PFSK-1 (cell line): ENCODE measurements around the gene L3MBTL4.

Source experiments
- FOXP2 ChIP-seq: optimal IDR thresholded peaks from 2 replicates; pipeline ENCODE3; 2011; ENCODE audit warnings: borderline replicate concordance, control low read depth, inconsistent platforms; ENCODE audit not compliant: insufficient read depth; ENCODE audit errors: extremely low read length, extremely low read depth
- POLR2AphosphoS5 ChIP-seq: IDR thresholded peaks from 2 replicates; pipeline ENCODE4 v1.6.1; 2012; ENCODE audit warnings: low read depth, mild to moderate bottlenecking, control low read depth, low read length, moderate library complexity
- REST ChIP-seq, 2 experiments: IDR thresholded peaks; 2 replicates each; pipeline versions ENCODE4 v1.6.1 to v1.8.0; 2011 to 2012; ENCODE audit warnings: low read depth in 2 of 2, low read length in 2 of 2, control low read depth in 1 of 2, inconsistent platforms in 1 of 2, mild to moderate bottlenecking in 1 of 2, moderate library complexity in 1 of 2; ENCODE audit not compliant: insufficient read depth in 1 of 2
- SIN3A ChIP-seq: IDR thresholded peaks from 2 replicates; pipeline ENCODE4 v1.6.1; 2012; ENCODE audit warnings: mild to moderate bottlenecking, low read length, moderate library complexity, borderline replicate concordance; ENCODE audit not compliant: insufficient read depth
- TAF1 ChIP-seq: IDR thresholded peaks from 2 replicates; pipeline ENCODE4 v1.6.1; 2012; ENCODE audit warnings: low read length, control low read depth, borderline replicate concordance; ENCODE audit not compliant: insufficient read depth

Gene L3MBTL4

DNA sequence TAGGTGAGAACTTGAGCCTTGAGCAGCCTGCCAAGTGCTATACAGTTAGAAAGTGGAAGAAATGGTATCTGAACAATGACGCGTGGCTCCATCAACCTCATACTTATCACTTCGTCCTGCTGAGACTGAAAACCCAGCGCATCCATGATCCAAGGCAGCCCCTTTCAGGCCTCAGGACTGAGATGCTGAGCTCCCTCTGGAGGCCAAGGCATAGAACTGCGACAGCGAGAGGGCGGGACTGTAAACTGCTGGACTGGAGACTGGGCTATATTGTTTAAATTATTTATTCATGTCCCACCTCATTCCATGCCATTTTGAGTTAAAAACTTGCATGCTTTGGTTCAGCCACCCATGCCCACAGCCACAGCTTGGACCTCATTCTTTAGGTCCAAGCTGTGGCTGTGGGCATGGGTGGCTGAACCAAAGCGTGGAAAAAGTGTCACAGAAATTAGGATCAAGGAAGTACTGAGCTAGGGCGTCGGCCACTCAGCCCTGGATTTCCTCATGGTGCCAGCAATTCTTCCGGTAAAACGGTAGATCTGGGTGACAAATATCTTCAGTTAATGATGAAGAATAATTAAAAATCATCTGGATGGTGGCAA is 195.5 kb downstream of the L3MBTL4 start:
- no peak for TF ChIP-seq FOXP2
- TF ChIP-seq TAF1, result no peak
- no peak for TF ChIP-seq SIN3A
- TF ChIP-seq POLR2AphosphoS5, result no peak
- TF ChIP-seq REST (IDR thresholded peaks at IDR 0.05; ENCODE audit: insufficient read depth in 1 of 2, low read depth in 2 of 2, low read length in 2 of 2), result no peak

DNA sequence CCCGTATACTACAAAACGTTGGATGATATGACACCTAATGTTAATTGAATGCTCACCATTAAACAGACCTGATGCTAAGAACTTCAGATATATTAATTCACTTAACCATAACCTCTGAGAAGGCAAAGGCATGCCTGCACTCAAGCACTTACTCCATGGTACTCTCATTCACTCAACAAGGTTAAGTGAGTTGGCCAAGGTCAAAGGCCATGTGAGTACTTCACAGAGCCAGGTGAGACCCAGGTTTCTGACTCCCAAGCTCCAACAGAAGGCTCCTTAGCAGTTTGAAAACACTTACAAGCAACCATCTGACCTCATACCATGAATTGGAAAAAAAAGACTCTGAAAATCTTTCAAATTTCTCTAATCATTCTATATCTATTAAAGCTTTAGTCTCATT is 198.8 kb downstream of the L3MBTL4 start:
- no peak for TF ChIP-seq TAF1
- no peak for TF ChIP-seq REST (IDR thresholded peaks at IDR 0.05; ENCODE audit: insufficient read depth in 1 of 2, low read depth in 2 of 2, low read length in 2 of 2)
- TF ChIP-seq POLR2AphosphoS5, result no peak
- no peak for TF ChIP-seq SIN3A
- TF ChIP-seq FOXP2, result no peak

DNA sequence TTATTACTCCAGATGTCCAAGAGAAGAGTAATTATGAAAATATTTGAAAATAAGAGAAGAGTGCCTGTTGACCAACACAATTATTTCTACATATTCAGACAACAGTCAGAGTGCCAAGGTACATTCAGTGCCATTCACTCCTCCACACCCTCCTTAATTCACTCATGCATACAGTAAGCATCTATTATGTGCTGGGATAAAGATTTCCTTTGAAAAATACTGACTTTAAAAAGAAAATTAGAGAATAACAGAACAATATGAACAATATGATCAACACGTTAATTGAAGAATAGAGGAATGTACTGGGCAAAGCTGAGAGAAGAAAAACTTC is 203.6 kb downstream of the L3MBTL4 start:
- no peak for TF ChIP-seq FOXP2

DNA sequence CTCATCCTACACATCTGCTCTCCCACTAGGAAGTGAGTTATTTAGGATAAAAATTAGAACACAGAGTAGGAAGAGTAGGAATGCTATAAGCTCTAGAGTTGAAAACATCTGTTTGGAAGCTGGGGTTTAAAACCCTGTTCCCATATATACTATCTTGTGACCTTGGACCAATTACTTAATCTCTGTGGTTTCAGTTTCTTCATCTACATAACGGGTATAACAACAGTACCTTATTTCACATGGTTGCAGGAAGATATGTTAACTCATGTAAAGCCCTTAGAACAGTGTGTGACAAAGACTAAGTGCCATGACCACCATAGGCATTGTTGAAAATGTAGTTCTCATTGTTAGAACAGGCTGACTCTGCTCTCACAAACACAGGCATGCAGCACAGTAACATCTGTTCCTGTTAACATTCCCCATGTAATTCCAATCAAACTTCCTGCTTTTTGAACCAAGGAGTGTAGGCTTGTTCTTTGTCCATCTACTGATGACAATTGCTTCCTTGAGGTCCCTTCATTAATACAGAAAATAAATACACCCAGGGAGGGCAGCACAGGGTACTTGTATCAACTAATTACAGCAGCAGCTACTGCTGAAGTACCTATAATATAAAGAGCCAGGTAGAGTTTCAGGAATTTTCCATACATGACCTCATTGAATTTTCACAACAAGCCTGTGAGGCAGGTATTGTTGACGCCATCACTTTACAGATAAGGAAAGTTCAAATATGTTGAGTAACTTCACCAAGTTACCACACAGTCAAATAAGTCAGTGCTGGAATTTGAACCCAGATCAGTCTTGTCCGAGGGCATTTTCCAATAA is 204.2 kb downstream of the L3MBTL4 start:
- TF ChIP-seq TAF1, result no peak
- no peak for TF ChIP-seq SIN3A
- TF ChIP-seq FOXP2, result no peak
- TF ChIP-seq POLR2AphosphoS5, result no peak
- TF ChIP-seq REST (IDR thresholded peaks at IDR 0.05; ENCODE audit: insufficient read depth in 1 of 2, low read depth in 2 of 2, low read length in 2 of 2), result no peak

DNA sequence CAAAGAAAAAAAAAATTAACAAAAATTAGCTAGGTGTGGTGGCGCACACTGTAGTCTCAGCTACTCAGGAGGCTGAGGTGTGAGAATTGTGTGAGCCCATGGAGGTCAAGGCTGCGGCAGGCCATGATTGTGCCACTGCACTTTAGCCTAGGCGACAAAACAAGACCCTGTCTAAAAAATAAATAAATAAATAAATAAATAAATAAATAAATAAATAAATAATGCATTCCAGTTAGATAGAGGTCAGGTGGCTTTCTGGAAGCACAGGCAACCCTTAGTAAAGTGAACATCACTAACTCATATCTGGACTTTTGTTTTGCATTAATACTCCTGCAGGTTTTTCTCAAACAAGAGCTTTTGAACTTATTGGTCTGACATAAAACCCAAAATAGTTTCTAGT is 206.8 kb downstream of the L3MBTL4 start:
- TF ChIP-seq POLR2AphosphoS5 (no peak), SIN3A (no peak), FOXP2 (no peak), TAF1 (no peak), REST (IDR thresholded peaks at IDR 0.05; ENCODE audit: insufficient read depth in 1 of 2, low read depth in 2 of 2, low read length in 2 of 2) (no peak)
